ENCODE results near the gene HPS1.

The HPS1 gene

DNA sequence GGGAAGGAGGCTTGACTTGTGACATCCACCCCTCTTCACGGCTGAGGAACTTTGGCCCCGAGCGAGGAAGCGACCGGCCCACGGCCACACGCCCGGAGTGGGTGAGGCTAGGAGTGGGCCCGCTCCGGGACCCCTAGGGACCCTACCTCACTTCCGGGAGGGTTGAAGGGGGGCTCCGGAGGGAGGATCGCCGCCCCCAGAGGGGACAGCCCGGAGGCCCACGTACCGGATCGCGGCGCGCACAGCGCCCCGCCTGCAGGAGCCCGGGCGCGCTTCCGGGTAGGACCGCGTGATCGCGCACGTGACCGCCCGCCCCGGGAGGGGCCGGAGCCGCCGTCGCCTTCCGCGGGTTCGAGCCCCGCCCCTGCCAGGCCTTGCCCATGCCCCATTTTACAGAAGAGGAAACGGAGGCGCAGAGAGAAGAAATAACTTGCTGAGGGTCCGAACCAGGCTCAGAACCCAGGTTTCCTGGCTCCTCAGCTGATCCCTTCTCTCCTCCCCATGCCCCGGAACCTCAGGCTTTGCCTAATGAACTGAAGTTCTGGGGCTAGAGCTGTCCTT, at the start of gene HPS1:
TSS of gene HPS1 (minus strand) at position 275 of the 561 bp plus-strand sequence. CDS start 3,695 bp downstream, outside the sequence.
- peak; percentile 88 for DNase-seq

DNA sequence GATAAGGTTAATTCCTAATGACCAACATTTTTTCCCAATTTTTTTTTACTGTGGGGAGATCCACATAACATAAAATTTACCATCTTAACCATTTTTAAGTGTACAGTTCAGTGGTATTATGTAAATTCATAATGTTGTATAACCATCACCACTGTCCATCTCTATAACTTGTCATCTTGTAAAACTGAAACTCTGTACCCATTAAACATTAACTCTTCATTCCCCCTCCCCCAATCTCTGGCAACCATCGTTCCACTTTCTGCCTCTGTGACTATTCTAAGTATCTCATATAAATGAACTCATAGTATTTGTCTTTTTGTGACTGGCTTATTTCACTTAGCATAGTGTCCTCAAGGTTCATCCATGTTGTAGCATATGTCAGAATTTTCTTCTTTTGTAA, 46.0 kb upstream of the HPS1 start:
- no peak for DNase-seq

DNA sequence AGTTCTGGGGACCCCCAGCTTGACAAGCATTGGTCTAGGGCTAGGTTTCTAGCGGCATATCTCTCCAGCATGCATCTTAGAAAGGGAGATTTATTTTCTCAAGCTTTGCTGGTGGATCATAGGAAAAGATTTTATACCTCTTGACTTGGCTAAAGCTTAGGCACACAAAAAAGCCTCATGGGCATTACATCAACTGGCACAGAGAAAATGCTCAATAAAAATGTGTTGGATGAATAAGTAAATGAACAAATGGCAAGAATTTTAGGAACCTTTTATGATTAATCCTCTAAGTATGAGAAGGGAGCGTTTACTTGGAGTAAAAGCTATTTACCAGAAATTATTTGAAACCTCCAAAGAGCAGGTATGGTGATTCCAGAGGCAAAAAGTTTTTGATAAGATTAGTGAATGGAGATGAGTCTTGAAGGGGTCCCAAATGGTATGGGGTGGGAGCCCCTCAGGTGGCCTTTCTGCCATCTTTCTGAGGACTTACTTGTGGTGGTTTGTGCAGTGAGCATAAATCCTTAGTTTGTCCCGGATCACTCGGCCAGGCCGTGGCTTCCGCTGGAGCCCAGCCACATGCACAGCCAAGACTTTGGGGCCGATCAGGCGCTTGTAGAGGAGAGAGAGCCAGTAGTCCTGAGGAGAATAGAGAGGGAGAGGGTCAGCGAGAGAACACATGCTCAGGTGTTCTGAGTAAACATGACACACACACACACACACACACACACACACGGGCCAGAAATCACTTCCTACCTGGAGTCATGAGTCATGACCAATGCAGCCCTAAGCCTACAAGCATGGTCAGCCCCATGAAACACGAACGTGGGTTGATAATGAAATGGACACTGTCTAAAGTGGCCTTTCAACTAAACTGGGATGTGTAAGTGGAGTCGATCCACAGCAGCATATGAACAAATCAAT, 43.1 kb upstream of the HPS1 start:
- DNase-seq, result no peak

DNA sequence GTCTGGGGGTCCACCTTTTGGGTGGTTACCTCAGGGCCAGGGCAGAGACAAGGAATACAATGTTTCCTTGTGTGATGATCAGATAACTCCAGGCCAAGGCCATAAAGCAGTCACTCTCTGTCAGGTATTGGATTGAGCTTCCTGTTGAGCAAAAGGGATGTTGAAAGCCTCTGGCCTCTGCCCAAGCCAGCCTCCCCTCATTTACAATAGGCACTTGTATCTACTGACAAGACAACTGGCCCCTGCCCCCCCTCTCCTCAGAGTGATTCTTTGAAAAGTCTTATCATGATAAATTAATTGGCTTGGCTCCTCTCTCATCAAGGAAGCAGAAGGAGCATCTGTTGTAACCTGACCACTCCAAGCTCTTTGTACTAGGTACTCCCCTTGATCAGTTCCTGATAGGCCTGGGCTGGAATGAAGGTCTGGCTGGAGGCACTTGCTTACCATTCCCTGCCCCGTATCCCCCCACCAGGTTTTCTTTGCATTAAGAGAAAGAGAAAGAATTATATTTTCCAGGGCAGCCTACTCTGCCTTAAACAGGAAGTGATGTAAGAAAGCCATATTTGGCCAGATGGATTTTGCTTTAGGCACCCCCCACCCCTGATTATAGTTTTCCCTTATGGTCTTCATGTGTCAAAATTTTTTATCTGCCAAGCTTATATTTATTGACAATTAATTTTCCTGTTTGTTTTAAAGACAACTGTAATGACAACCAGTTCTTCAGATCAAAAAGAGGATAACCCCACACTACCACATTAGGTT, 42.1 kb upstream of the HPS1 start:
- peak; percentile 25 for DNase-seq

DNA sequence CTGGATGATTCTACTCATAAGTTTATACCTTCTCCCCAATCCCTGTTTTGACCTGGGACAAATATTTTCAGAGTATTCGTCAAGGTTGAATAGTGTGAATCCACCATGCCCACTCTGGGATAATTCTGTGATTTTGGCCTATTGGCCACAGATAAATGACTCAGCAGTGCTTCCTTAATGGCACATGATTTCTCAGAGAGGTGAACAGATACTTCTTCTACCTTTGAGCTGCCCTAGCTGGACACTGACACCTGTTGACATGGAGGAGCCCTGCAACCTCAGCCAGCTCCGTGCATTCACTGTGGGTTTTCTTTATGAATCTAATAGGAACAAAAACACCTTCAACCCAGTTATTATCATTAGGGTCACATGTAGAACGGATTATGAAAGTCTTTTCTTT, 40.9 kb upstream of the HPS1 start:
- DNase-seq, result no peak

DNA sequence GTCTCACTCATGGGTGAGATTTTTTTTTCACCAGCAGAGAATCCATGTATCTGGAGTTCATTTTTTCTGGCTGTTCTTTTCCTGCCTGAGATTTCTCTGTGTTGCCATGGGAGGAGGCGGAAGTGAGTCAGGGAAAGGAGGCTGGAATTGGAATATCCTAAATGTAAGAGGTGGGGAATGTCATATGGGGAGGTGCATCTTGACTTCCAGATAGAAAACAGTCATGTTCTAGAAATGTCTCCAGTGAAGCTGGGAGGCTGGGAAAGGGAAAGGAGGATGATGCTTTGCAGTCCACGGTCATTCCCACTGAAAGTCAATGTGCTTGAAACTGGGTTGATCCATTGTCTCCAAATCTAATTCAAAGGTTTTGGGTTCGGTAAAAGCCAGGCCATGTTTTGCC, 39.7 kb upstream of the HPS1 start:
- DNase-seq, result no peak

DNA sequence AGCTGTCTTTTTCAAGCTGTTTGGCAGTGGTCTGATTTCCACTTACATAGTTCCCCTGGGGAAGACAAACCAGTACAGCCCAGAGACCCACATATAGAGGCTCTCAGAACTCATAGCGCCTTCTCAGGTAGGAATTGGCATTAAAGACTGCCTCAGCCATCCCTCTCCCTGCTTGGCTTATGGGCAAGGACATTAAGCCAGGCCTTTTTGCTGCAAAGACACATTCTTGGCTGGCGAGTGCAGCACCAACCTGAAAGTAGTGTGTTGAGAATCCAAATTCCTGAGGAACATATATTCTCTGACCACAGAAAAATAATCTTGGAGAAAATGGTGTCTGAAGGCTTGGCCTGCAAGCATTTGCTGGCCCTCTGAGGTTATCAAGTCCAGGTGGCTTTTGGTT, 39.2 kb upstream of the HPS1 start:
- DNase-seq, result no peak

DNA sequence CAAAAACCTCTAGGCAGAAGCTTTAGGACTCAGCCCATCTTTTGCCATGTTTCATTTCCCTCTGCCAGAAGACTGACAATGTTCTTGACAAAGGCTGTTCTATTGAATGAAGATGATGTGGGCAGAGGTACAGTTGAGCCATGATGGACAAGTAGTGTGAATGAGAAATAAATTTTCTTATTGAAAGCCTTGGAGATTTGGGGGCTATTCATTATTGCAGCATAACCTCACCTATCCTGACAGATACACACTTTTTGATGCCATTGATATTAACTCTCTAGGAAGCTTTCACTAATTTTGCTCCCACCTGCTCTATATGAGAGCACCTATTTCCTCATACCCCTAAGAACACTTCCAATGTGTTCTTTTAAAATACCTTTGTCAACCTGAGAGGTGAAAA, 36.9 kb upstream of the HPS1 start:
- no peak for DNase-seq

DNA sequence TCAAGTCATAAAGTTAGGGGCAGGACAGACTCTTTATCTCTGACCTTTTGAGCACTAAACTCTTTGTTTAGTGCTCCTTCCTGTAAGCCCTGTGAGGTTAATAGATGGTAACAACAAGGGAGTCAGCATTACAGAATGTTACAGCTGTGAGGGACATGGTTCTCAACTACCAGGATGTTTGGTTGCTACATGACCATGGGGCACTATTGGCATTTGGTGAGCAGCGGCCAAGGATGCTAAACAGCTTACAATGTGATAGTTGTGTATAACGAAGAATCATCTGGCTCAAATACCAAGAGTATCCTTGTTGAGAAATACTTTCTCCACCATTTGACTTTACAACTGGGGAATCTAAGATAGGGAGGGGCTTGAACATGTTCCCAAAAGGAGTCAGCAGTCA, 35.4 kb upstream of the HPS1 start:
- no peak for DNase-seq

DNA sequence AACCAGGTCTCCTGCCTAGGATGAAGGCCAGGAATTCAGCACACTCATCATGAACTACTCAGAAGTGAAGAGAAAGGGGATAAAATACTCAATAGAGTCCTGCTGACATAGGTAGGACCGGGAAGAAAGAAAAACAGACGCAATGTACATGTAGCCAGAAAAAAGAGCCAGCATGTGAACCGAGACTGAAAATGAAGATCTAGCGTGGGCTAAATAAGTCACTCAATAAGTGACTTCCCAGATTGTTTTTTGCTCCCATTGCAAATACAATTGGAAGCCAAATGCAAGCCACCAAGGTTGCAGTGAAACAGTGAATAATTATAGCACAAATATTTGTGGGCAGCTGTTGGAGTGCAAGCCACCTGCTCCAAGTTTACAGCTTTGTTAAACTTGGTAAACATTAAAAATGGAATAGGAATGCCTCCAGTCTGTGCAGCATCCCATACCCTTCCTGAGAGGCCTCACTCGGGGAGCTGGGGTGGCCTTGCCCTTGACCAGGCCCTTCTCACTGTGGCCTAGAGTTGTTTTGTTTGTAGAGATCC, 34.7 kb upstream of the HPS1 start:
- DNase-seq, result no peak

DNA sequence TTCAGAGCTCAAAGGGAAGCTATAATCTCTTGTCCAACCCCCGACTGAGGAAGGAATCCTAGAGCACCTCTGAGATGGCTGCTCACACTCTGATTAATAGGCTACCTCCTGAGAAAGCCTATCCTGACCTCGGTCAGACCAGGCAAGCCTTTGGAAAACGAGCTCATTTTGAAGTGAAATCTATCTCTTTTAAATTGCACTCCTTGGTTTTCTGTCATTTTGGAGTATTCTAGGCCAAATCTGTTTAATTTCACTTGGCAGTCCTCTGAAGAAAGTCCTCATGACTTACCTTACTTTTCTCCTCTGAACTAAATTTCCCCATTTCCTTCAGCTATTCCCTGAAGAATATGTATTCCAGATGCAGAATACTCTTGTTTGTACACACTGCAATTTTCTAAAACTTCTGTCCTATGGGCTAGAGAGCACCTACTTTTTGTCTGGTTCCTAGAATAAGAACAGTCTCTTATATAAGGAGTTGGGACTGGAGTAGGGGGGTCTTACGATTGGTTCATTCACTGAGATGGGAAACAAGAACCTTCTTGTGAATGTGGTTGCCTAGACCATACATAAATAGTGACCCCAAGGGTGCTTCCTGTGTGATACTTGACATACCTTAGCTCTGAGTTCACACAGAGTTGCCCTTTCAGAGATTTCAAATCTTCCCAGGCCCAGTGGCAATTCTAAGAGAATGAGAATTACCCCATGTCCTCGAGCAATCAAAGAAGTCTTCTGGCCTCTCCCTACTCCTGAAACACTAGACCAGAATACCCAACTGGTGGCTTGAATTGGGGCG, 31.9 kb upstream of the HPS1 start:
- DNase-seq, result no peak

DNA sequence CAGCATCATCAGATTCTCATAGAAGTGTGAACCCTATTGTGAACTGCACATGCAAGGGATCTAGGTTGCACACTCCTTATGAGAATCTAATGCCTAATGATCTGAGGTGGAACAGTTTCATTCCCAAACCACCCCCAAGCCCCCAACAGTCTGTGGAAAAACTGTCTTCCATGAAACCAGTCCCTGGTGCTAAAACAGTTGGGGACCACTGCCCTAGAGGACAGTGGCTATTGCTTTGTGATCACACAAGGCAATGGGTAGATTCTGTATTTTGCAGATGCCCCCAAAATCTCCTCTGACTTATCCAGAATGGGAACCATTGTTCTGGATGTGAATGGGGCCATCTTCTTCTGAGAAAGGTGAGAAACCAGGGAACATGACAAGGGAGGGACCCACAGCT, 31.1 kb upstream of the HPS1 start:
- DNase-seq, result no peak

DNA sequence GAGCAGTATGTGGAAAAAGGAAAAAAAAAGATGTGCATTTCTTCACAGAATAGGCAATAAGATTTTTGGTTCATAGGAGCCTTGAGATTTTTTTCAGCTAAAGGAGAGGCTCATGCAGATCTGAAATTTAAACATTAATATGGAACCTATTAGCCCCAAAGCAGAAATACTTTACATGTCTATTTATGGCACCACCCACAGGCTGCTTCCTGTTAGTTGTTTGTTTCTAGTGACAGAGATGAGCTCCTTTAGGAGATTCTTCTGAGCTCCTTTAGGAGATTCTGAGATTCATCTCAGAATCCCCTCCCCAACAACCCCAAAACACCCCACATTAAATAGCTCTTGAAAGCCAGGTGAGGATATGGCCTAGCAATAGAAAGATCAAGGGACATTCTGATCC, 27.9 kb upstream of the HPS1 start:
- DNase-seq, result no peak

DNA sequence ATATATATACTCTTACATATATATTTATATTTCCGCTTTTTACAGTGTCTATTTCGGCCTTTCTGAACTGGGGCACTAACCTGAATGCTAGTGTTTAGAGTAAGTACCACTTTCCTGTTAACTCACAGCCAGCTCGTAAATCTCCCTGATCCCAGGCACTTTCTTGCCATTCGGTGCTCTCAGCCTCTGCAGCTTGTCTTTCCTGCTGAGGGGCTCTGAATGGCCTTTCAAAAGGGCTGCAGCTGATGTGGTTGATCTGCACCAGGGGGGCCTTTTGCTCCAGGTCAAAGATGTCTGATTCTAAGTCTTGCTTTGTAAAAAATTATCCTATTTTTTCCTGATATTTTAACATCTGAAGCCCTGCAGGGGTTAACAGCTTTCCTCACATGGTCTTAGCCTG, 25.5 kb upstream of the HPS1 start:
- no peak for DNase-seq

DNA sequence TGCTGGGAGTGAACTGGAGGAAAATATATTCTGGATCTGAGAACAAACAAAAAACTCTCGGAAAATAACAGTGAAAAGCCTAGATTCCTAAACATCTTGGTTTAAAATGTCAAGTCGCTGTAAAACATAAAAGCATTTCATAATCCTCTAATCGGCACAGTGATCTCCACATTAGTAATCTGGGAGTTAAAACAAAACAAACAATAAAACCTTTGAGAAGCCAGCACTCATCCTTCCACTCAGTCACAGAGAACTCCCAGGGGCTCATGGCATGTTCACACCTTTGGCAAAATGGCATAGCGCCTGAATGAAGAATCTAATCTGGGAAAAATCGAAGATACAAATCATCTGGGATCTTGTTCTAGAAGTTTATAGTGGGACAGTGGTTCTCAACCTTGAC, 24.1 kb upstream of the HPS1 start:
- DNase-seq, result no peak

DNA sequence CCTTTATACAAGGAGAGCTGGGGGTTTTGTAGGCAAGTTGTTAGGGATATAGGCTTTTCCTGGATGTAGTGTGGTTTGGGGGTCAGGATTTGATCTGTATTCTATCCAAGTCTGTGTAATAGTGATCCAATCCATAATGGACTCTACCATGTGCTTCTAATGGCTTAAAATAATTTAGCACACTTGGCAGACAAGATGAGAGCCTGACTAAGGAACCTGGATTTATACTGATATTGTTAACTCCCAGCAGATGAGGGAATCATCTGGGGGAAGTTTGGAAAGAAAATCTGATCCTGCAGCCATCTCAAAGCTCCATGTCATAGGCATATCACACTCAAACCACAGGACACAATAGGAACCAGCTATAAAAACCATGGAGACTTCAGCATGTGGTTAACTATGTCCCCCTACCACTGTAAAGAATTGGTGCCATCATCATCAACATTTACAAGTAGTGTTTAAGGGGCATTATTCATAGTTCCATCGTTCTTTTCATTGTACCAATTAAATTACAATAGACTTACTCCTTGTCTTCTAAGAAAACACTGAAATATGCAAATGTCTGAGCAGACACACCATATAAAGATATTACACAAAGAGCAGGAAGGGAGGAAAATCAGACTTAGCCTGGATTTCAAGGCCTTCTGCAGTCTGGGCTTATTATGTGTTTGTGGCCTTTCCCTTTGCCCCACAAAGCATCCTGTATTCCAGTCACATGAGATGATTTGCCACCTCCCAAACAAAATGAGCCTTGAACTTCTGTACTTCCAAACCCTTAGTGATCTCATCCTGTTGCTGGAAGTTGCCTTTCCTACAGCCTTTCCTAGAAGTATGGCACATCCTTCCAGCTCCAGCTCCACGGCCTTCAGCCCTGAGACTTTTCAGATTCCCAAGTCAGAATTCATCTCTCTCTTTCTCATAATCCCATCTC, 22.5 kb upstream of the HPS1 start:
- no peak for DNase-seq

DNA sequence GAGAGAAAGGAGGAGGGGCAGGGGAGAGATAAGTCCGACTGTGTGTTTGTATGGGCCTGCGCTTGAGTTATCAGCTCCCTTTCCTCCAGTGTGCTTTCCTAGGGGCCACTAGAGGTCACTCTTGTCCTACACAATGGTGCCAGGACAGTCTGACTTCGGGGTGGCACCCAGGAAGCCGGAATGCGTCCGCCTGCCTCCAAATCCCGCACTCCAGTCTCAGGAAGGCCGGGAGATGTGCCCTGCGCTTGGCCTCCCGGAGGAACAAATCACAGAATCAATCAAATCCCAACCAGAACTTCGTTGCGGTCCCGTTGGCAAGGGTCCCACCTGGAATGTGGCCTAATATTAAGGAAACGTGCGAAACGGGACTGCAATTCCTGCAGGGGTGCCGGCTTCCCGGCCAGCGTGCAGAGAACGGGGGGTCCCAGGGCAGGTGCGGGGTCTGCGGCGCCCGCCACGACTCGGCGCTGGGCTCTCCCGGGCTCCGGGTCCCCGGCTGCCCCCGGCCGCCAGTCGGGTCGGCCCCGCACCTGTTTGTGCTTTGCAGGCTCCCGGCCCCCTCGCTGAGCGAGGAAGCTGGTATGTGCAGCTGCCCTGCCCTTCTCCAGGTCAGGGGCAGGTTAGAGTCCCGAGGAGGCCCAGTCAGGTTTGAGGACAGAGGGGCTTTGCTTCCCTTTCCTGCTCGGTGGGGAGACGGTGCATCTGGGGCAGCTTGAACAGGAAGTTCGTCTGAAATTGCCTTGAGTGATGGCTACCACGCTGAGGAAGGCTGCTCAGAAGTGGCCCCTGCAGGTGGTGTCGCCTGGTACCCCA, 21.0 kb upstream of the HPS1 start:
- peak; percentile 96 for DNase-seq

DNA sequence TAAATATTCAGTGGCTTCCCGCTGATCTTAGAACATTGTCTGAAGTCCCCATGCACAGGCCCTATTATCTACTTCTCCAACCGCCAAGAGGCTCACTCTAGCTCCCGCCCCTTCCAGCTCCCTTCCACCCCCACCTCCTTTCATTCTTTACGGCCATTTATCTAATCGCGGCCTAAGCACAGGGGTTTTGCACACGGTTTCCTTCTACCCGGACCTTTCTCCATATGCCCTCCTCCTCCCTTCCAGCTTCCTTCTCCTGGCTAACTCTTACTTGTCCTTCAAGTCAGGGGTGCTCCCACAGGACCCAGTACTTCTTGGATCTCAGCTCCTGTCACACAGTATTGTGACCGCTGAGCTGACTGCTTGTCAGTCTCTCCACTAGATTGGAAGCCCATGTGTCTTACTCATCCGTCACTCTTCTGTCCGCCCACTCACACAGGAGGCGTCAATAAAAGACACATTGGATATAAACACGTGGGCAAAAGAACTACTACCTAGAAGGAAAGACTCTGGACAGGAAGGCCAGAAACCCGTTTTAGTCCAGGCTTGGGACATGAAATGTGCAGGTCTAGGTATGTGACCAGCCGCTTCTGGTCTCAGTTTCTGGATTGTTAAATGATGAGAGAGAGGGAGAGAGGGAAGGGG, 20.2 kb upstream of the HPS1 start:
- DNase-seq, result peak; percentile 81

DNA sequence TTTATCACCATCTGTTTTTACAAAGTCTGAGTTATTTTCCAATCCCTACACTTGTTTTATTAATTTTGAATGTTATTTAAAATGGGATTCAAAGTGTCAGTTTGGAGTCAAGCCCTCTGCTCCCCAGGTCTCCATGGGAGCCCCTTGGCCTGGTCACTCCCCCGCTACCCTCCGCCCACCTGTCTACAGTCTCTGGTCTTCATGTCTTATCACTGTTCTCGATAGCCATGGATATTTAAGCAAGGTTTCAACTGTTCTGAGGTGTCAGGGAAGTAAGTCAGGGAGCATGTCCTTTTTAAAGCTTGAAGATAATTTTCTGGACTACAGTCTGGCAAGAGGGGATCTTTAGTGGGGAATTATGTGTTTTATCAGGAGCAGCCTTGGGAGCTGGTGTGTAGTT, 19.1 kb upstream of the HPS1 start:
- no peak for DNase-seq
